GM12878 (cell line): ENCODE data around the gene MBNL1. TPM values are rescaled to one million over a fixed set of nuclear protein-coding genes. Genes with fewer than 3 reads are reported as not detected.

ENCODE experiments used
- ATAC-seq: fragments of 200-7000 bp; cut with Tn5 transposase; 3 replicates; pipeline ENCODE4 v1.9.1; 2020; ENCODE audit warnings: mild to moderate bottlenecking, moderate library complexity
- BruUV-seq: library from RNA; stranded (reverse); fragments of 400-500 nt; replicated peaks from 2 replicates; lab custom pipeline; 2021; lab: Mats Ljungman, UMichigan
- CTCF ChIA-PET: fragments of 300-600 bp; sonication (Branson Sonifier 250); formaldehyde crosslinking; extraction: SDS; loops from one replicate; lab custom pipeline; 2021; ENCODE audit warnings: inconsistent platforms; lab: Yijun Ruan, JAX
- POLR2A ChIA-PET: fragments of 350-600 bp; formaldehyde crosslinking; extraction: SDS; loops from one replicate; lab custom pipeline; 2021; ENCODE audit warnings: inconsistent platforms; lab: Charles Lee
- RAD21 ChIA-PET: fragments of 300-600 bp; sonication (Branson Sonifier 250); formaldehyde crosslinking; loops from one replicate; lab custom pipeline; 2023; ENCODE audit warnings: antibody characterized with exemption; ENCODE audit not compliant: unreplicated experiment; lab: Charles Lee
- SMC1A ChIA-PET: fragments of 300-600 bp; sonication (Branson Sonifier 250); formaldehyde crosslinking; loops from one replicate; lab custom pipeline; 2023; ENCODE audit not compliant: unreplicated experiment, uncharacterized antibody; lab: Charles Lee
- DNase-seq: peaks from one replicate; pipeline ENCODE4 v3.0.0-alpha.2; 2011; ENCODE audit warnings: low read depth, low spot score
- FAIRE-seq: peaks from 3 replicates; lab custom pipeline; 2011; peaks lifted over from hg19 to GRCh38; lab: Jason Lieb, UNC
- H2AFZ ChIP-seq: 2 replicates; pipeline ENCODE4 v1.6.0; 2011; ENCODE audit warnings: low read depth, low read length, control low read depth; ENCODE audit not compliant: control insufficient read depth
- H3K27ac ChIP-seq: 2 replicates; pipeline ENCODE4 v1.5.1; 2011; ENCODE audit warnings: control low read depth; ENCODE audit not compliant: control insufficient read depth, insufficient read depth
- H3K27me3 ChIP-seq, 2 experiments: replicated peaks in 1 of 2; 2 replicates each; pipeline versions ENCODE4 v1.6.0 to v1.6.1; 2011; ENCODE audit warnings: low read length in 1 of 2; ENCODE audit not compliant: control insufficient read depth in 2 of 2, insufficient read depth in 2 of 2
- H3K36me3 ChIP-seq, 2 experiments: 2 replicates each; pipeline ENCODE4 v1.5.1; 2011; ENCODE audit warnings: low read length in 1 of 2; ENCODE audit not compliant: control insufficient read depth in 2 of 2, insufficient read depth in 2 of 2
- H3K4me1 ChIP-seq: 2 replicates; pipeline ENCODE4 v1.6.1; 2011; ENCODE audit warnings: mild to moderate bottlenecking, low read length, moderate library complexity, mixed read lengths; ENCODE audit not compliant: control insufficient read depth, insufficient read depth
- H3K4me2 ChIP-seq: 2 replicates; pipeline ENCODE4 v1.6.0; 2011; ENCODE audit warnings: control low read depth; ENCODE audit not compliant: control insufficient read depth, insufficient read depth
- H3K4me3 ChIP-seq: fragments of 200-600 bp; sonication (generic); 2 replicates; pipeline ENCODE4 v1.5.1; 2016
- H3K79me2 ChIP-seq: 2 replicates; pipeline ENCODE4 v1.6.0; 2011; ENCODE audit warnings: low read length; ENCODE audit not compliant: control insufficient read depth, insufficient read depth
- H3K9ac ChIP-seq: 2 replicates; pipeline ENCODE4 v1.8.0; 2011; ENCODE audit warnings: low read length, control low read depth, mixed read lengths; ENCODE audit not compliant: control insufficient read depth, insufficient read depth
- H3K9me3 ChIP-seq: replicated peaks from 3 replicates; pipeline ENCODE4 v1.5.1; 2011; ENCODE audit warnings: mild to moderate bottlenecking, low read length; ENCODE audit not compliant: control insufficient read depth, insufficient read depth
- H4K20me1 ChIP-seq: 2 replicates; pipeline ENCODE4 v1.6.0; 2011; ENCODE audit not compliant: control insufficient read depth, insufficient read depth
- ATF7 ChIP-seq: fragments of 450-650 bp; IDR thresholded peaks from 2 replicates; pipeline ENCODE4 v1.6.1; 2016; ENCODE audit warnings: low read depth, mild to moderate bottlenecking
- NR2C1 ChIP-seq: fragments of 450-650 bp; IDR thresholded peaks from 2 replicates; pipeline ENCODE4 v1.6.1; 2017; ENCODE audit warnings: antibody characterized with exemption, mild to moderate bottlenecking, moderate library complexity
- POLR2A ChIP-seq: IDR thresholded peaks from 2 replicates; pipeline ENCODE4 v1.6.1; 2011; ENCODE audit warnings: low read depth, mild to moderate bottlenecking, low read length
- USF1 ChIP-seq: IDR thresholded peaks from 2 replicates; pipeline ENCODE4 v1.6.1; 2011; ENCODE audit warnings: borderline replicate concordance, low read depth, mild to moderate bottlenecking, moderate library complexity, mixed read lengths, low read length; ENCODE audit not compliant: insufficient read depth; ENCODE audit errors: extremely low read length
- ZNF274 ChIP-seq: IDR thresholded peaks from one replicate; pipeline ENCODE4 v1.8.0; 2011; ENCODE audit not compliant: insufficient read length, insufficient read depth
- ZNF687 ChIP-seq: fragments of 450-650 bp; IDR thresholded peaks from 2 replicates; pipeline ENCODE4 v1.6.1; 2017; ENCODE audit warnings: mild to moderate bottlenecking, moderate library complexity
- WGBS: methylation state at CpG from one replicate; pipeline ENCODE4 v1.1.6; 2016; ENCODE audit warnings: low lambda C conversion rate; ENCODE audit not compliant: insufficient replicate concordance, insufficient coverage; ENCODE audit errors: missing lambda C conversion rate; 5-methylcytosine and 5-hydroxymethylcytosine counted together
- in situ Hi-C: fragments of 300-500 bp; cut with MboI; formaldehyde crosslinking; loops from 9 replicates; pipeline ENCODE4 v1.14.3; 2018; ENCODE audit warnings: mixed read lengths
- intact Hi-C: fragments of 100-400 bp; cut with micrococcal nuclease; formaldehyde crosslinking; loops from one replicate; pipeline ENCODE4 v1.14.2; 2022; ENCODE audit not compliant: unreplicated experiment
- polyA plus RNA-seq, 11 experiments: library from polyadenylated mRNA; depleted of rRNA in 4 of 11; unstranded in 6 of 11; stranded (reverse) in 5 of 11; fragments of >200 nt; fragmentation: Nextera tagmentation in 4 of 11; fragmentation: Illumina TruSeq in 1 of 11; extraction: Ambion mirVana in 4 of 11; extraction: Trizol in 1 of 11; gene quantifications; 1 replicate in 1 of 11; 2 replicates in 10 of 11; pipeline versions ENCODE4 v1.2.1 to v1.2.3, GENCODE V29; 2011 to 2016; ENCODE audit warnings: inconsistent platforms in 2 of 11, missing spikeins in 2 of 11, low read depth in 1 of 11
- total RNA-seq, 4 experiments: library from RNA; depleted of rRNA in 3 of 4; stranded (reverse); fragments of >200 nt in 3 of 4; fragmentation: Illumina TruSeq in 1 of 4; extraction: Trizol in 1 of 4; gene quantifications; 2 replicates each; pipeline versions ENCODE4 v1.2.1 to v1.2.3, GENCODE V29; 2013 to 2021

Gene MBNL1
- total and polyA plus RNA-seq, 10 of the 15 experiments (the other 5 are each of a cell fraction or from before 2014, with no cell fraction given): 59.6 to 337 (median 143) TPM

- no peak for TF ChIP-seq ZNF687
- no peak for TF ChIP-seq ATF7
- no peak for TF ChIP-seq NR2C1
- TF ChIP-seq USF1: no peak
- no peak for TF ChIP-seq ZNF274
These were observed 39.2 kb downstream of the MBNL1 start (continued) for GRCh38 chr3:152307829-152308474.

- no peak overlapping the region for H3K4me3 ChIP-seq
- no peak overlapping the region for H3K9ac ChIP-seq
- FAIRE-seq (no peak), ATAC-seq (peak; percentile 7; the same call in 2 of the 3 replicates), DNase-seq (no peak)
- BruUV-seq: no TSS peak
- no peak overlapping the region for H3K4me2 ChIP-seq
- POLR2A ChIA-PET: interaction anchor here (0.7 to 1.2 kb wide), 4 partner anchors 10 to 1713 kb away, joined by 3 to 4 read pairs (median 3); no protein-coding TSS in a partner anchor
- H3K27me3 ChIP-seq: no peaks in the 10 kb centered on the region
- no peak overlapping the region for H2AFZ ChIP-seq
- peaks cover 2% of the 10 kb centered on the region; the same call in 2 of the 3 replicates for H3K9me3 ChIP-seq
- peaks cover under 1% of the 10 kb centered on the region; the same call in 1 of the 2 replicates for H3K4me1 ChIP-seq
- intact Hi-C loops: no loop called here
- TF ChIP-seq ZNF274: no peak
- peak; percentile 17; the same call in 1 of the 2 replicates for TF ChIP-seq POLR2A
- peaks cover 75% of the 10 kb centered on the region for H3K79me2 ChIP-seq
- H4K20me1 ChIP-seq: no peaks in the 10 kb centered on the region
- RAD21 ChIA-PET: interaction anchor here (0.8 to 1.8 kb wide), 7 partner anchors 10 to 136 kb away, joined by 3 to 7 read pairs (median 4); no protein-coding TSS in a partner anchor
- in situ Hi-C loops: no loop called here
- 100% methylated on average over 1 of the region's 1 CpG for WGBS
- SMC1A ChIA-PET: interaction anchor here (0.6 to 7.1 kb wide), 9 partner anchors 10 to 125 kb away, joined by 3 to 72 read pairs (median 4); no protein-coding TSS in a partner anchor
- H3K36me3 ChIP-seq: peaks cover 3 to 13% of the 10 kb centered on the region in 2 experiments; a peak in 3 of 4 replicates
- CTCF ChIA-PET: interaction anchor here (0.7 to 2.7 kb wide), 7 partner anchors 9 to 125 kb away, joined by 3 to 11 read pairs (median 4); no protein-coding TSS in a partner anchor
- no peak overlapping the region for H3K27ac ChIP-seq
These were observed 39.7 kb downstream of the MBNL1 start for GRCh38 chr3:152308475-152308844.
